Thoracic aorta (tissue), 2 donors: ENCODE measurements around the gene PTPRF. TPM values are rescaled to one million over a fixed set of nuclear protein-coding genes. Genes with fewer than 3 reads are reported as not detected.

ENCODE experiments used
- ATAC-seq: fragments of 150-250 bp; one replicate; pipeline ENCODE4 v1.8.0; 2017; ENCODE audit warnings: low read depth; ENCODE audit not compliant: insufficient number of reproducible peaks, low FRiP score
- DNase-seq: peaks from one replicate; pipeline ENCODE4 v3.0.0-alpha.2; 2020; ENCODE audit warnings: low spot score
- H3K27ac ChIP-seq, 2 donors: fragments of 200-600 bp; sonication (generic); 1 replicate in 1 of 2; 2 replicates in 1 of 2; pipeline ENCODE4 v1.5.1; 2016; ENCODE audit warnings: mild to moderate bottlenecking in 2 of 2, moderate library complexity in 2 of 2
- H3K27me3 ChIP-seq: fragments of 200-600 bp; sonication (generic); replicated peaks from 2 replicates; pipeline ENCODE4 v1.6.0; 2016; ENCODE audit warnings: mild to moderate bottlenecking; ENCODE audit not compliant: insufficient read depth
- H3K36me3 ChIP-seq: fragments of 200-600 bp; sonication (generic); one replicate; pipeline ENCODE4 v1.5.1; 2016
- H3K4me1 ChIP-seq, 2 donors: fragments of 200-600 bp; sonication (generic); 1 replicate in 1 of 2; 2 replicates in 1 of 2; pipeline versions ENCODE4 v1.5.1 to v1.6.0; 2016; ENCODE audit warnings: low read depth in 2 of 2, mild to moderate bottlenecking in 1 of 2; ENCODE audit not compliant: control insufficient read depth in 1 of 2
- H3K4me3 ChIP-seq: fragments of 200-600 bp; sonication (generic); 2 replicates; pipeline ENCODE4 v1.5.1; 2016; ENCODE audit warnings: mild to moderate bottlenecking
- H3K9me3 ChIP-seq: fragments of 200-600 bp; sonication (generic); 2 replicates; pipeline ENCODE4 v1.5.1; 2016
- total RNA-seq, 2 donors: library from RNA; depleted of rRNA; stranded (reverse); fragments of >200 nt; gene quantifications; one replicate each; pipeline versions ENCODE4 v1.1.0 to v1.2.3, GENCODE V29; 2016
- TF ChIP-seq, protein P1 (sequence below): fragments of 200-600 bp; sonication (generic); IDR thresholded peaks from one replicate; pipeline ENCODE4 v1.5.1; 2019; ENCODE audit warnings: antibody characterized with exemption

The PTPRF gene
- total RNA-seq, 2 donors from 2014 or later = 43.9 to 55.1 TPM

DNA sequence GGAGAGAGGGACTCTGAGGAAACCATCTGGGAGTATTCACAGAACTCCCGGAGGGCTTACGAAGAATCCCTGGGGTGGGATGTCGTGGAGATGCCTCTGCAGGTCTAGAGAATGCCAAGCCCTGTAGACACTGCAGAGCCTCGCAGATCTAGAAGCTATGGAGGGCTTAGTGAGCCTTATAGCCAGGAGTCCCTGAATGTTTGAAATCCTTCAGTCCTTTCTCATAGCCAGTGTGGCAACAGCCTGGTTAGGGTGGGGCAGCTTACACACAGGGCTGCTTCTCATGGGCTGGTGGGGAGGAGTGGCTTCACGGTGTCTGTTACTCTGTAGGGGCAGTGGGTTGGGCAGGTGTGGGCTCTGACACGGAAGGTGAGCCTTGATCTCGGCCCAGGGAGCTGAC is 75.1 kb downstream of the PTPRF start:
- no peak overlapping the region for H3K27ac ChIP-seq
- DNase-seq = no peak
- TF ChIP-seq, protein P1, sequence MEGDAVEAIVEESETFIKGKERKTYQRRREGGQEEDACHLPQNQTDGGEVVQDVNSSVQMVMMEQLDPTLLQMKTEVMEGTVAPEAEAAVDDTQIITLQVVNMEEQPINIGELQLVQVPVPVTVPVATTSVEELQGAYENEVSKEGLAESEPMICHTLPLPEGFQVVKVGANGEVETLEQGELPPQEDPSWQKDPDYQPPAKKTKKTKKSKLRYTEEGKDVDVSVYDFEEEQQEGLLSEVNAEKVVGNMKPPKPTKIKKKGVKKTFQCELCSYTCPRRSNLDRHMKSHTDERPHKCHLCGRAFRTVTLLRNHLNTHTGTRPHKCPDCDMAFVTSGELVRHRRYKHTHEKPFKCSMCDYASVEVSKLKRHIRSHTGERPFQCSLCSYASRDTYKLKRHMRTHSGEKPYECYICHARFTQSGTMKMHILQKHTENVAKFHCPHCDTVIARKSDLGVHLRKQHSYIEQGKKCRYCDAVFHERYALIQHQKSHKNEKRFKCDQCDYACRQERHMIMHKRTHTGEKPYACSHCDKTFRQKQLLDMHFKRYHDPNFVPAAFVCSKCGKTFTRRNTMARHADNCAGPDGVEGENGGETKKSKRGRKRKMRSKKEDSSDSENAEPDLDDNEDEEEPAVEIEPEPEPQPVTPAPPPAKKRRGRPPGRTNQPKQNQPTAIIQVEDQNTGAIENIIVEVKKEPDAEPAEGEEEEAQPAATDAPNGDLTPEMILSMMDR = no peak
- H3K36me3 ChIP-seq = peaks cover 40% of the 10 kb centered on the region
- no peak for ATAC-seq
- no peaks in the 10 kb centered on the region for H3K27me3 ChIP-seq
- no peaks in the 10 kb centered on the region for H3K9me3 ChIP-seq
- H3K4me3 ChIP-seq = no peak overlapping the region
- H3K4me1 ChIP-seq = peaks cover 0 to 3% of the 10 kb centered on the region in 2 donors

DNA sequence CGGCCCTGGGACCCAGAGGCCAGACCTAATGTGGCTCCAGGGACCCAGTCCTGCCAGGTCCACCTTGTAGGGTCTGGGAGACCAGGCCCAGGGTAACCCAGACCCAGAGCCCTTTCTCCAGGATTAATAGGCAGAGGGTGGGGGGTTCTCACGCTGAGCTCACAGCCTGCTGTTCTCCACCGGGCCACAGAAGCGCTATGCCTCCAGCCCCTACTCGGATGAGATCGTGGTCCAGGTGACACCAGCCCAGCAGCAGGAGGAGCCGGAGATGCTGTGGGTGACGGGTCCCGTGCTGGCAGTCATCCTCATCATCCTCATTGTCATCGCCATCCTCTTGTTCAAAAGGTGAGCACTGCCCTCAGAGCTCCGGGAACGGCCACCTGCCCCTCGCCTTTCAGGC is 75.9 kb downstream of the PTPRF start:
- TF ChIP-seq, protein P1 = no peak
- H3K36me3 ChIP-seq = peaks cover 40% of the 10 kb centered on the region
- peaks cover 0 to 1% of the 10 kb centered on the region in 2 donors for H3K4me1 ChIP-seq
- no peaks in the 10 kb centered on the region for H3K9me3 ChIP-seq
- no peak for DNase-seq
- no peaks in the 10 kb centered on the region for H3K27me3 ChIP-seq
- no peak overlapping the region for H3K27ac ChIP-seq
- ATAC-seq = no peak
- H3K4me3 ChIP-seq = no peak overlapping the region

DNA sequence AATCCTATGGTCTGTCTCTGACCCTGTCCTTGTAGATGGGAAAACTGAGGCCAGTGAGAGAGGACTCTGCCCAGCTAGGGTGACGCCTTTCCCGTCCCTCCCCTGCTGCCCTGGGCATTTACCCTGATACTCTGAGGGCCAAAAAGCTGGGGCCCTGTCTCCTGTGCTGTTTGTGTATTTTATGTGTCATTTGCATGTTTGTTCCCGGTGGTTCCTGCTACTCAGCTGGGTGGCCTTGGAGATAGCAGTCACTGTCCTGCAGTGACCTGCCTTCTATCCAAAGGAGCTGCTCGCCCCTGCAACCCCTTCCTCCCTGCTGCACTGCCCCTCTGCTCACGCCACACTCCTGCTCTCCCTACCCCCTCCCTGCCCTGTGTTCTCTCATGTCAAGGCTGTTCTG is 78.1 kb downstream of the PTPRF start:
- H3K4me1 ChIP-seq = no peaks in the 10 kb centered on the region
- no peak overlapping the region for H3K27ac ChIP-seq
- H3K36me3 ChIP-seq = peaks cover 43% of the 10 kb centered on the region
- no peaks in the 10 kb centered on the region for H3K27me3 ChIP-seq
- ATAC-seq = no peak
- TF ChIP-seq, protein P1 = no peak
- no peaks in the 10 kb centered on the region for H3K9me3 ChIP-seq
- DNase-seq = no peak
- H3K4me3 ChIP-seq = no peak overlapping the region

- Histone ChIP-seq H3K27me3 (no peaks in the 10 kb centered on the region), H3K27ac (no peak overlapping the region), H3K36me3 (peaks cover 35% of the 10 kb centered on the region), H3K4me1 (no peaks in the 10 kb centered on the region), H3K4me3 (no peak overlapping the region), H3K9me3 (no peaks in the 10 kb centered on the region)
- no peak for DNase-seq
- TF ChIP-seq, protein P1 = no peak
- no peak for ATAC-seq
These were observed 79.7 kb downstream of the PTPRF start for GRCh38 chr1:43610339-43610738.

DNA sequence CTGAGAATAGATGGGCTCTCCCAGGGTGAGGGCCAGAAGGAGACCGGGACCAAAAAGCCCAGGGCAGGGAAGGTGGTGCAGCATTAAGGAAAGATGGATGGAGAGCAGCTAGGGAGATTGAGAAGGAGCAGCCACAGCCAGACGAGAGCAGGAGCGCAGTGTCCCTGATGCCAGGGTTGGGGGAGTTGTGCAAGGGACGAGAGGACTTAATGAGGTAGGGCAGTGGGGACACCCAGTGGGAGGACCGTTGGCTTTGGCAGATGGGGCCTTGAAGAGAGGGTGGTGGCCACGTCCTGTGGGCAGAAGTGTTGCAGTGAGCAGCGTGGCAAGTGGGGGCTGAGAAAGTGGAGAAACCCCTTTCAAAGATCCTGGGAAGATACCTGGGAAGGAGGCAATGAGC is 81.3 kb downstream of the PTPRF start:
- no peak overlapping the region for H3K4me3 ChIP-seq
- TF ChIP-seq, protein P1 = no peak
- no peak overlapping the region for H3K27ac ChIP-seq
- no peaks in the 10 kb centered on the region for H3K4me1 ChIP-seq
- H3K9me3 ChIP-seq = no peaks in the 10 kb centered on the region
- no peaks in the 10 kb centered on the region for H3K27me3 ChIP-seq
- DNase-seq (no peak), ATAC-seq (no peak)
- peaks cover 35% of the 10 kb centered on the region for H3K36me3 ChIP-seq
